8988T (cell line): ENCODE data around the gene PGLYRP1.

Source experiments
- DNase-seq: peaks from one replicate; pipeline ENCODE4 v3.0.0; 2011

The PGLYRP1 gene

GRCh38 chr19:46031781-46032596 lies 9.1 kb upstream of the PGLYRP1 start:
- DNase-seq, result no peak

DNA sequence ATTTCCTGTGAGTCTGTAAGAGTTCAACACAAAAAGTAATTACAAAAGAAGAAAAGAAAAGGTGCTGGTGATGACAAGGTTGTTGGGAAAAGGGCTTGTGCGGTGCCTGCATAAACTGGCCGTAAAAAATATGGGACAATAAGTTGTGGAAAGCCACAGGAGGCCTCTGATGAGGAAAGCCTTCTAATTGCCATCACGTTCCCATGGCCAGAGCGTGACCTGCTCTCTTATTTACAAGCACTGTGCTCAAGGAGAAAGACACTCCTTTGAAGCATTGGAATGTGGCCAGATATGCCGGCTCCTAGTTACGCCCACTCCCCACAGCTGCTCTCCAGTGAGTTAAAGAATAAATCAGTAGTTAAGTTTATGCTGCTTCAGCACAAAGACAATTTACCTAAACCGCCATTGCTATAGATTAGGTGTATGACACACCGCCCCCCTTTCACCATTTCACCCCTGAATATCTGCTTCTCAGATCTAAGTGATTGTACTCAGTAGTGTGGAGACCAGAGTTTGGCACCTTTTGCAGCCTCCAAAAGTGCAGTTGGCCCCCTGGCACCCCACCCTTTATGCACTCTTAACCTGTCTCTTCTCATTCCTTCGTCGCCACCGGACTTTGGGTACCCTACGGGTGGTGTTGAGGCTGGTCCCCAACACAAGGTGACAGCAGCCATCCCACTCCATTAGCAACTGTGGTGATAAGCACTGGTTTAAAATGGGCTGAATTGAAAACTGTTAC lies 8.1 kb upstream of the PGLYRP1 start:
- DNase-seq, result no peak

- DNase-seq, result no peak
These were observed 3.0 kb upstream of the PGLYRP1 start for GRCh38 chr19:46025835-46026234.

DNA sequence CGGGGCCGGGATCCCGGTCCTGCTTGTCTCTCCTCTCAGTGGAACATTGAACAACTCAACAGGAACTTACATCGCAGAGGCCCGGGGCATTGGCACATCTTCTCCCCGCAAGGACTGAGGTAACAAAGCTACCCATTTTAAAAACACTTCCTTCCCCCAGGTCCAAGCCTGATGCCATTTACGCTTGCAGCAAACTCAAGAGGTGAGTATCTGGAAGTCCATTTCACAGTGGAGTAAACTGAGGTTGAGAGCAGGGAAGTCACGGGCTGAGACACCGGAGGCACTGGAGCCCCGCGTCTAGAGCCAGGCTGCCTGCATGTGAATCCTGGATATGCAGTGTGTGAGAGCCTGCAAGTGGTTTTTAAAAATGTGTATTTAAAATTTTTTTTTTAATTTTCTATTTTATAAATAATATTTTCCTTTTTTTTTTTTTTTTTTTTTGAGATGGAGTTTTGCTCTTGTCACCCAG lies 492 bp upstream of the PGLYRP1 start:
- no peak for DNase-seq

GRCh38 chr19:46022061-46022430 lies 807 bp downstream of the PGLYRP1 start:
- DNase-seq, result no peak

- no peak for DNase-seq
These were observed 1.3 kb downstream of the PGLYRP1 start for GRCh38 chr19:46021531-46022041.

DNA sequence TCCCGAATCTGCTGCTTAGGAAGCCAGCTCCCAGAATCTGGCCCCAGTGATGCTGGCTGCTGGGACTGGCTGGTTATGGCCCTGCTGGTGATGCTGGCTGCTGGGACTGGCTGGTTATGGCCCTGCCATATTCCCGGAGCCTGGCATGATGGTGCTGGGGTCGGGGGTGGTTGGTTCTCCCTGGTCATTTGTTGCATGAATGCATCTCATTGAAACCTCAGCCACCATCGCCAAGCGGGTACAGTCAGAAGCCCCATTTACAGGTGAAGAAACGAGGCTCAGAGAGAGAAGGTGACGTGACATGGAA lies 2.1 kb downstream of the PGLYRP1 start:
- DNase-seq, result no peak

DNA sequence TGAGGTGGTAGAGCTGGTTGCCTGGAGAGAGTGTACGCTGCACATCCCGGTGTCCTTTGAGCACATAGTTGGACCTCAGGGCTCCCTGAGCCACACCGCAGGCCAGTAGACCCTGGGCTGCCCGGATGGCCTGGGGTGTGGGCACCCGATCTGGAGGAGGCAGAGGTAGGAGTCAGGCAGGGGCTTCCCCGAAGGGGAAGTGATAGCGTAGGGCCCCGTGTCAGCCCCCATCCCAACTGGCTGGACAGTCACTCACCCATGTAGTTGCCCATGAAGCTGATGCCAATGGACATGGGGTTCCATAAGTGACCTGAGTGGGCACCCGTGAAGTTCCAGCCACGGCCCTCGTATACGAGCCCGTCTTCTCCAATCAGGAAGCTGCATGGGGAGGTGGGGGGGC lies 3.6 kb downstream of the PGLYRP1 start:
- no peak for DNase-seq

DNA sequence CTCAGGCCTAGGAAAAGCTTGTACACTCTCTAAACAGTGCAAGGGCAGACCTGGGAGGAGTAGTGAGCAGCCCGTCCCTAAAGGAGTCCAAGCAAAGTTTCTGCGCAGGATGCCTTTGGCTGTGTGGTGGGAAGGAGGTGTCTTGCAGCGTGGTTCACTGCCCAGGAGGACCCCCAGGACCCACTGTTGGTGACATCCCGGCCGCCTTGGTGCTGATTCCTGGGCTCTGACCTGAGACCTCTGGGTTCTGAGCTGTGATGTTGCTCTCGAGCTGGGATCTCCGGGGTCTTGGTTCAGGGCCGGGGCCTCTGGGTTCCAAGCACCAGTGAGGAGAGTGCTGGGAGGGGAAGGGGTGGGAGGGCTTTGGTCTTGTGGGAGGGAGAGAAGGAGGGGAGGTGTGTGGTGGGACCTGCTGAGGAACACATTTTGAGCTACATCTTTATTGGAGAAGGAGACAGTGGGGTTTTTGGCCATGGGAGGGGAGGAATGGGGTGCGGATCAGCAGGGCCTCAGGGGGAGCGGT lies 4.1 kb downstream of the PGLYRP1 start:
- DNase-seq, result no peak

DNA sequence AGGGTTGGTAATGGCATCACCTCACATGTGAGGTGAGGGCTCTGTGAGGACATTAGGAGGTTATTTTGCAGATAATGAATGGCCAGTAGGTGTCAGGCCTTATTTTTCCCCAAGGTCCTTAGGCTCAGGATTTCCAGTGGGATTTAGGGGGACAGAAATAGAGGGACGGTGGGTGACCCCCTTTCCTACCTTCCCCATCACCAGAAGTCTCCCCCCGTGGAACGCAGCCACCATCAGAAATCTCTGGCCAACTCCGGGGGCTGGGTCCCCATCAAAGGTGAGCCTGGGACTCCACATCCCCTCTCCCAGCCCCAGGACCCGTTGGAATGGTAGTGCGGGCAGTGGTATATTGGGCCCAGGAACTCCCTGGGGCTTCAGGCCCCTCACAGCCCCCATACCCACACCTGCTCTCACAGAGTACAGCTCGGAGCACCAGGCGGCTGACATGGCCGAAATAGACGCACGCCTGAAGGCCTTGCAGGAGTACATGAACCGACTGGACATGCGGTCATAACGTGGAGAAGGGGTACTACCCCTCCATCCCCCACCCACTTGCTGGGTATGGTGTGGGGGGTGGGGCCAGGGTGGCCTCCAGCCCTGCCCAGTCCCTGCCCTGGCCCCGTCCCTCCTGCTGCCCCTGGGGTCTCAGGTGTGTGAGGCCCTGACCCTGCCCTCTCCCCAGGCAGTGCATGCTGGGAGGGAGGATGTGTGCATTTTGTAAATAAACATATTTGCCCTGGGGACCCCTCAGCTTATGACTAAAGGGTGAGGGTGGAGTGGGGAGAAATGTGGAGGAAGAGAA lies 4.8 kb downstream of the PGLYRP1 start:
- no peak for DNase-seq

- no peak for DNase-seq
These were observed 5.8 kb downstream of the PGLYRP1 start for GRCh38 chr19:46017095-46017429.

DNA sequence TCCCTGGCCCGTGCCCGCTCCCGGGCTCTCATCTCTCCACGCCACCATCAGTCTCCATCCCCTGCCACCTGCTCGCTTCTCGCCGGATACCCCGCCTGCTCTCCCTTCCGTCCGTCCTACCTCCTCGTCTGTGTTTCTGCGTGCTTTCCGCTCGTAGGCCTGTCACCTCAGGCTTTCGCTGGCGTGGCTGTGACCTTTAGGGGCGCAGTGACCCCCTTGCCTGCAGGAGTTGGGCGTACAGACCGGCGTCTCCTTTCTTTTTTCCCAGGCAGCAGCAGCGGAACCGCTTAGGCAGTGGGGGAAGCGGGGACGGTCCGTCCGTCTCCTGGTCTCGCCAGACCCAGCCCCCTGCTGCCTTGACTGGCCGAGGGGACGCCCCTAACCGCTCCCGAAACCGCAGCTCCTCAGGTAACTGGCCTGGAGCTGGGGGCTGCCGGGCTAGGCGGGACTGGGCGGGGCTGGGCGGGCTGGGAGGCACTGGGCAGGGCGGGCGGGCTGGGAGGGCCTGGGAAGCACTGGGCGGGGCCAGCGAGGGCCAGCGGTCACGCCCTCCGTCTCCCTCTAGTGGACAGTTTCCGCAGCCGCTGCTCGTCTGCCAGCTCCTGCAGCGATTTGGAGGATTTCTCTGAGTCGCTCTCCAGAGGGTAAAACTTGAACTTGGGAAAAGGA lies 6.3 kb downstream of the PGLYRP1 start:
- peak; percentile 74 for DNase-seq

- no peak for DNase-seq
These were observed 7.0 kb downstream of the PGLYRP1 start for GRCh38 chr19:46015687-46016425.

DNA sequence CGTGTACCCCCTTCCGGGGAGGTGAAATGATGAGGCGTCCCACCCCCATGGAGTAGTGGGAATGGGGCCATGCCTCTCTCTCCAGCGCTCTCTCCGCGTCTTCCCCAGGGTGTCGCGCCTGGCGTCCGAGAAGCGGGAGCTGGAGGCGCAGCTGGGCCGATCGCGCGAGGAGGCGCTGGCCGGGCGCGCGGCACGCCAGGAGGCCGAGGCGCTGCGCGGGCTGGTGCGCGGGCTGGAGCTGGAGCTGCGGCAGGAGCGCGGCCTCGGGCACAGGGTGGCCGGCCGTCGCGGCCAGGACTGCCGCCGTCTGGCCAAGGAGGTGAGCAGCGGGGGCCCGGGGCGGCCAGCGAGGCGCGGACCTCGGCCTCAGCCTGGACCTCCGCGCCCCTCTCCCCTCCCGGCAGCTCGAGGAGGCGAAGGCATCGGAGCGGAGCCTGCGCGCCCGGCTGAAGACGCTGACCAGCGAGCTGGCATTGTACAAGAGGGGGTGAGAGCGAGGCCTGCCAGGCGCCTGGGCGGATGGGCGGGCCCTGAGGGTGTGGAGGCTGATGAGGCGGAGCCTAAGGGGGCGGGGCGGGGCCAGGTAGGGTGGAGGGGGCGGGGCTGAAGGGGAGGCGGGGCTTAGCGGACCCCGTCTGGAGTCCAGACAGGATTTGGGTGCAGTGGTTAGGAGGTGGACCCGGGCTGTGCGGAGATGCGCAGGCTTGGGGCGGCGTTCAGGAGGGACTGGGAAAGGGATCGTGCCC lies 7.7 kb downstream of the PGLYRP1 start:
- DNase-seq, result peak; percentile 72

DNA sequence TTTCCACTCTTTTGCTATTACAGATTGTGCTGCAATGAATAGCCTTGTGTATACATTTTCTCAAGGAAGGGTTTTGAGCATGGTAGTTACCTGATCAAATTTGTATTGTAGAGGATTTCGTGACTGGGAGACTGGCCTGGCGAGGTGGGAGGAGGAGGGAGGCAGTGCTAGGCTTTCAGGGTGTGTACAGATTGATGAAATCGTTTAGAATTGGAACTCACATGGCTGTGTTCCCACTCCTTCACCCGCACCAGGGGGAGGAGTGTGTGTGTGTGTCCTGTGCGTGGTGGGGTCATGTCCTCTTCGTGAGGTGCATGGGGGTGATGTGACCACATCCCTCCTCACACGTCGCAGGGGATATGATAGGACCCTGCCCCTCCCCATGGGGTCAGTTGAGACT lies 8.3 kb downstream of the PGLYRP1 start:
- DNase-seq, result no peak

GRCh38 chr19:46009530-46010510 lies 13.0 kb downstream of the PGLYRP1 start:
- no peak for DNase-seq

DNA sequence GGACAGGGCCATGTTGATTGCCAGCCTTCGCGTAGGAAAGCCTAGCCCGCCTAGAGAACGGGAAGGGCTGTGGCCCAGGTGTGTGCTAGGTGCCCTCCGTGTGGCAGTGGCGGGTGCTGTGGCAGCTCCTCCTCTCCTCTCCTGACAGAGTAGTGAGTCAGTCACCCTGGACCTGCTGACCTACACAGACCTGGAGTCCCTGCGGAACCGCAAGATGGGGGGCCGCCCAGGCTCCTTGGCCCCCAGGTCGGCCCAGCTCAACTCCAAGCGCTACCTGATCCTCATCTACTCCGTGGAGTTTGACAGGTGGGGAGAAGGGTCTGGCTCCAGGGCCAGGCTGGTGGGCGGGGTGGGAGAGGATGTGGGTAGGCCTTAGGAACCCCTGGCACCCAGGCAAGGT lies 16.4 kb downstream of the PGLYRP1 start:
- no peak for DNase-seq

DNA sequence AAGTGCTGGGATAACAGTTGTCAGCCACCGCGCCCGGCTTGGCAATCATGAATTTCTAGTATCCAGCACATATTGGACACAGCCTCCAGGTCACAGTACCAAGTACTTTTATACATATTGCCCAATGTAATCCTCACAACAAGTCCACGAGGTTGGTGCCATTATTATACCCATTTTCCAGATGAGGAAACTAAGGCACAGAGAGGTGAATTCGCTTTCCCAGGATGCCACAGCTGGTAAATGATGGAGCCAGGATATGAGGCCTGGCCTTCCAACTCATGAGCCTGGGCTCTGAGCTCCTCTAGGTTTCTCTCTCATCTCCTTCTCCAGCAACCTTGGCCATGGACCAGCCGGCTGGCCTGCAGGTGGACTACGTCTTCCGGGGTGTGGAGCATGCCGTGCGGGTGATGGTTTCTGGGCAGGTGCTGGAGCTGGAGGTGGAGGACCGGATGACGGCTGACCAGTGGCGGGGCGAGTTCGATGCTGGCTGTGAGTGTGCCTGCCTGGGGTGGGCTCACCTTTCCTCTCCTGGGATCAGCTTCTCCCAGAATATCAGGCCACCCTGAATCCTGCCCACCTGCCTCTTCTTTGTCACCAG lies 20.1 kb downstream of the PGLYRP1 start:
- DNase-seq, result no peak

GRCh38 chr19:46000491-46001246 lies 22.2 kb downstream of the PGLYRP1 start:
- DNase-seq, result no peak
